HEK293 (cell line): ENCODE data around the gene MCM5.

ENCODE experiments used
- CTCF ChIA-PET: fragments of 350-600 bp; formaldehyde crosslinking; extraction: SDS; loops from one replicate; lab custom pipeline; 2021; ENCODE audit warnings: antibody characterized with exemption; lab: Yijun Ruan, JAX
- POLR2A ChIA-PET: fragments of 300-600 bp; formaldehyde crosslinking; extraction: SDS; loops from one replicate; lab custom pipeline; 2020; ENCODE audit warnings: antibody characterized with exemption, inconsistent platforms; lab: Yijun Ruan, JAX
- H3K27ac ChIP-seq: fragments of 200-500 bp; sonication (Bioruptor generic); 2 replicates; pipeline ENCODE4 v1.5.1; 2014; ENCODE audit warnings: low read depth, low read length, control low read depth, inconsistent platforms; ENCODE audit errors: extremely low read depth
- H3K36me3 ChIP-seq, 2 experiments: fragments of 200-500 bp in 1 of 2; sonication (Bioruptor generic) in 1 of 2; 1 replicate in 1 of 2; 2 replicates in 1 of 2; pipeline ENCODE4 v1.5.1; 2014 to 2017; ENCODE audit warnings: inconsistent platforms in 2 of 2, low read length in 2 of 2; ENCODE audit not compliant: control insufficient read depth in 2 of 2, insufficient read depth in 1 of 2
- H3K4me1 ChIP-seq: fragments of 200-500 bp; sonication (Bioruptor generic); 2 replicates; pipeline ENCODE4 v1.5.1; 2014; ENCODE audit warnings: mild to moderate bottlenecking, low read length, inconsistent platforms; ENCODE audit not compliant: control insufficient read depth, insufficient read depth
- H3K4me3 ChIP-seq: 2 replicates; pipeline ENCODE4 v1.5.1; 2011; ENCODE audit warnings: low read depth, mild to moderate bottlenecking, control low read depth, low read length, moderate library complexity
- H3K9me3 ChIP-seq: fragments of 200-500 bp; sonication (Bioruptor generic); 2 replicates; pipeline ENCODE4 v1.5.1; 2014; ENCODE audit warnings: low read depth, low read length, inconsistent platforms; ENCODE audit not compliant: control insufficient read depth, insufficient read depth
- HOXD13 ChIP-seq: sonication (generic); formaldehyde crosslinking; IDR thresholded peaks from 2 replicates; pipeline ENCODE4 v1.8.0; 2022; ENCODE audit warnings: missing genetic modification reagents, borderline replicate concordance
- PRDM1 ChIP-seq: fragments of 450-650 bp; formaldehyde crosslinking; IDR thresholded peaks from 2 replicates; pipeline ENCODE4; 2016; ENCODE audit warnings: missing biosample characterization, missing genetic modification characterization
- SCRT2 ChIP-seq: fragments of 450-650 bp; formaldehyde crosslinking; IDR thresholded peaks from 2 replicates; pipeline ENCODE4 v1.5.1; 2016; ENCODE audit warnings: missing biosample characterization, missing genetic modification characterization
- ZBTB48 ChIP-seq: fragments of 450-650 bp; formaldehyde crosslinking; IDR thresholded peaks from 2 replicates; pipeline ENCODE4 v1.5.1; 2016; ENCODE audit warnings: missing biosample characterization, missing genetic modification characterization
- ZNF138 ChIP-seq: fragments of 450-650 bp; formaldehyde crosslinking; IDR thresholded peaks from 2 replicates; pipeline ENCODE4 v1.5.1; 2016; ENCODE audit warnings: missing biosample characterization, missing genetic modification characterization, borderline replicate concordance
- ZNF16 ChIP-seq: fragments of 450-650 bp; formaldehyde crosslinking; IDR thresholded peaks from 2 replicates; pipeline ENCODE4 v1.5.1; 2016; ENCODE audit warnings: low read depth, missing biosample characterization, missing genetic modification characterization
- ZNF2 ChIP-seq: fragments of 450-650 bp; formaldehyde crosslinking; IDR thresholded peaks from 2 replicates; pipeline ENCODE4 v1.5.1; 2016; ENCODE audit warnings: missing biosample characterization, missing genetic modification characterization
- ZNF354C ChIP-seq: fragments of 450-650 bp; formaldehyde crosslinking; IDR thresholded peaks from 2 replicates; pipeline ENCODE4 v1.5.1; 2016; ENCODE audit warnings: missing biosample characterization, missing genetic modification characterization, low read depth, borderline replicate concordance
- ZNF394 ChIP-seq: fragments of 450-650 bp; formaldehyde crosslinking; IDR thresholded peaks from 2 replicates; pipeline ENCODE4 v1.5.1; 2016; ENCODE audit warnings: missing biosample characterization, missing genetic modification characterization, mild to moderate bottlenecking, moderate library complexity, borderline replicate concordance
- ZNF473 ChIP-seq: fragments of 450-650 bp; formaldehyde crosslinking; IDR thresholded peaks from 2 replicates; pipeline ENCODE4 v1.5.1; 2017; ENCODE audit warnings: missing biosample characterization, missing genetic modification characterization
- ZNF549 ChIP-seq: fragments of 450-650 bp; IDR thresholded peaks from 2 replicates; pipeline ENCODE4 v1.5.1; 2018; ENCODE audit warnings: missing biosample characterization, missing genetic modification characterization, mild to moderate bottlenecking, inconsistent platforms, moderate library complexity
- ZNF558 ChIP-seq: fragments of 450-650 bp; formaldehyde crosslinking; IDR thresholded peaks from 2 replicates; pipeline ENCODE4 v1.5.1; 2016; ENCODE audit warnings: missing biosample characterization, missing genetic modification characterization
- ZNF585B ChIP-seq: fragments of 450-650 bp; formaldehyde crosslinking; IDR thresholded peaks from 2 replicates; pipeline ENCODE4 v1.5.1; 2016; ENCODE audit warnings: missing biosample characterization, missing genetic modification characterization
- ZNF621 ChIP-seq: fragments of 450-650 bp; formaldehyde crosslinking; IDR thresholded peaks from 2 replicates; pipeline ENCODE4 v1.5.1; 2017; ENCODE audit warnings: missing biosample characterization, missing genetic modification characterization
- ZNF777 ChIP-seq: fragments of 450-650 bp; formaldehyde crosslinking; IDR thresholded peaks from 2 replicates; pipeline ENCODE4 v1.5.1; 2017; ENCODE audit warnings: missing biosample characterization, missing genetic modification characterization, borderline replicate concordance
- TF ChIP-seq, protein P1 (sequence below): fragments of 450-650 bp; formaldehyde crosslinking; IDR thresholded peaks from 2 replicates; pipeline ENCODE4 v1.5.1; 2016; ENCODE audit warnings: missing biosample characterization, missing genetic modification characterization
- TF ChIP-seq, protein P2 (sequence below): fragments of 450-650 bp; formaldehyde crosslinking; IDR thresholded peaks from 2 replicates; pipeline ENCODE4 v1.5.1; 2016; ENCODE audit warnings: missing biosample characterization, missing genetic modification characterization
- TF ChIP-seq, protein P3 (sequence below): fragments of 450-650 bp; formaldehyde crosslinking; IDR thresholded peaks from 2 replicates; pipeline ENCODE4 v1.5.1; 2016; ENCODE audit warnings: missing biosample characterization, missing genetic modification characterization, borderline replicate concordance

Gene MCM5

DNA sequence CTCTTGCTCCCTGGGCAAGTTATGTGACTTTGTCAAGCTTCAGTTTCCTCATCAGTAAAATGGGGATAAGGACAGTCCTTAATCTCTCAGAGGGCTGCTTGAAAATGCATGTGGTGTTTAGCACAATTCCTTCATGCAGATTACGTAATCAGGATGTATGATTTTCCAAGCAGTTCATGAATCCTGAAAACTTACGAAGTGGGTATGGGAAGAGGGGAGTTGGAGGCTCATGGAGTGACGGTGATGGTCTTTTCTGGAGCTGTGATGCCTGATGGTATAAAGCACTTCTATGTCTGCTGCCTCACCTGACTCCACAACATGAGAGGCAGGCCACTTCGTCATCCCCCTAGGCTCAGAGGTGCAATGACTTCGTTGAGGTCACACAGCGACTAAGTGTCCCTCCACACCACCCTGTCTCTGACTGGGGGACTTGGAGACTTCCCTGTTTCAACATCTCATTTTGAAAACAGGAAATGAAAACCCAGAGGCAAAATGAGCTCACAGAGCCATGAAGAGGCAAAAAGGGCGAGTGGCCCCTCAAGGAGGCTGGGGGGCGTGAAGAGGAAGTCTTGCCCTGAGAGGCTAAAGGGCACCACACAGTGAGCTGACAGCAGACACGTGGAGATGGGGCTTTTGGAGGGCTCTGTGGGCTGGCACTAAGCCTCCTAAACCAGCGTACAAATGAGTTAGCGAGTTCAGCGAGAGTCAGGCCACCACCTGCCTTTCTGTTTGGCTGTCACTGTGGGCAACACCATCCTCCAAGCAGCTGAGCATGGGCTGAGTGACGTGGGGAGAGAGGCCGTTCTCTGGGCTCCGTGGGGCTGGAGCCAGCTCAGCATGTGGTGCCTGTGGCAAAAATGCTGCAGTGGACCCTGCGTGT lies 10.1 kb downstream of the MCM5 start:
- H3K27ac ChIP-seq: no peak overlapping the region
- H3K4me1 ChIP-seq: no peaks in the 10 kb centered on the region
- peaks cover 52 to 99% of the 10 kb centered on the region in 2 experiments for H3K36me3 ChIP-seq
- CTCF ChIA-PET: interaction anchor here (0.6 to 1.6 kb wide), 3 partner anchors 10 to 59 kb away, joined by 4 to 7 read pairs (median 5); no protein-coding TSS in a partner anchor
- POLR2A ChIA-PET: interaction anchor here (0.6 to 6.7 kb wide), 6 partner anchors 6 to 34 kb away, joined by 3 to 41 read pairs (median 4); no protein-coding TSS in a partner anchor
- no peaks in the 10 kb centered on the region for H3K9me3 ChIP-seq
- no peak overlapping the region for H3K4me3 ChIP-seq
- TF ChIP-seq, protein P1, sequence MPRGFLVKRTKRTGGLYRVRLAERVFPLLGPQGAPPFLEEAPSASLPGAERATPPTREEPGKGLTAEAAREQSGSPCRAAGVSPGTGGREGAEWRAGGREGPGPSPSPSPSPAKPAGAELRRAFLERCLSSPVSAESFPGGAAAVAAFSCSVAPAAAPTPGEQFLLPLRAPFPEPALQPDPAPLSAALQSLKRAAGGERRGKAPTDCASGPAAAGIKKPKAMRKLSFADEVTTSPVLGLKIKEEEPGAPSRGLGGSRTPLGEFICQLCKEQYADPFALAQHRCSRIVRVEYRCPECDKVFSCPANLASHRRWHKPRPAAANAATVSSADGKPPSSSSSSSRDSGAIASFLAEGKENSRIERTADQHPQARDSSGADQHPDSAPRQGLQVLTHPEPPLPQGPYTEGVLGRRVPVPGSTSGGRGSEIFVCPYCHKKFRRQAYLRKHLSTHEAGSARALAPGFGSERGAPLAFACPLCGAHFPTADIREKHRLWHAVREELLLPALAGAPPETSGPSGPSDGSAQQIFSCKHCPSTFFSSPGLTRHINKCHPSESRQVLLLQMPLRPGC (tag by site-specific recombination): no peak
- 0 out of 2 replicates have a peak, but pooled peaks have one; percentile 19 for TF ChIP-seq PRDM1 (tag by site-specific recombination)

DNA sequence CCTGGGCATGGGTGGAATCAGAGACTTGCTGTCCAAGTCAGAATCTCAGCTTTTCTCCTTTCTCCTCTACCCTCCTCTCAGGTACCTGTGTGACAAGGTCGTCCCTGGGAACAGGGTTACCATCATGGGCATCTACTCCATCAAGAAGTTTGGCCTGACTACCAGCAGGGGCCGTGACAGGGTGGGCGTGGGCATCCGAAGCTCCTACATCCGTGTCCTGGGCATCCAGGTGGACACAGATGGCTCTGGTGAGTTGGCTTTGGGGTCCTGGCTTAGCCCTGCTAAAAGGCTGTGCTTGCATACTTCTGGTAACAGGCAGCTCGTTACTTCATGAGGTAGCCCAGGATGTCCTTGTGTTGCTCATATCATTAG lies 10.7 kb downstream of the MCM5 start:
- TF ChIP-seq ZNF354C (tag by site-specific recombination) (no peak), ZNF394 (tag by site-specific recombination) (no peak), ZNF777 (tag by site-specific recombination) (no peak), SCRT2 (tag by site-specific recombination) (no peak), HOXD13 (CRISPR knock-in tag) (no peak), ZNF621 (tag by site-specific recombination) (no peak), ZNF549 (tag by site-specific recombination) (no peak), ZBTB48 (tag by site-specific recombination) (no peak), ZNF585B (tag by site-specific recombination) (no peak), ZNF2 (no peak), ZNF558 (tag by site-specific recombination) (no peak), ZNF138 (tag by site-specific recombination) (no peak), ZNF473 (tag by site-specific recombination) (no peak), ZNF16 (tag by site-specific recombination) (no peak)
- TF ChIP-seq, protein P2, sequence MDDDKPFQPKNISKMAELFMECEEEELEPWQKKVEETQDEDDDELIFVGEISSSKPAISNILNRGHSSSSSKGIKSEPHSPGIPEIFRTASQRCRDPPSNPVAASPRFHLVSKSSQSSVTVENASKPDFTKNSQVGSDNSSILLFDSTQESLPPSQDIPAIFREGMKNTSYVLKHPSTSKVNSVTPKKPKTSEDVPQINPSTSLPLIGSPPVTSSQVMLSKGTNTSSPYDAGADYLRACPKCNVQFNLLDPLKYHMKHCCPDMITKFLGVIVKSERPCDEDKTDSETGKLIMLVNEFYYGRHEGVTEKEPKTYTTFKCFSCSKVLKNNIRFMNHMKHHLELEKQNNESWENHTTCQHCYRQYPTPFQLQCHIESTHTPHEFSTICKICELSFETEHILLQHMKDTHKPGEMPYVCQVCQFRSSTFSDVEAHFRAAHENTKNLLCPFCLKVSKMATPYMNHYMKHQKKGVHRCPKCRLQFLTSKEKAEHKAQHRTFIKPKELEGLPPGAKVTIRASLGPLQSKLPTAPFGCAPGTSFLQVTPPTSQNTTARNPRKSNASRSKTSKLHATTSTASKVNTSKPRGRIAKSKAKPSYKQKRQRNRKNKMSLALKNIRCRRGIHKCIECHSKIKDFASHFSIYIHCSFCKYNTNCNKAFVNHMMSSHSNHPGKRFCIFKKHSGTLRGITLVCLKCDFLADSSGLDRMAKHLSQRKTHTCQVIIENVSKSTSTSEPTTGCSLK (tag by site-specific recombination): no peak
- TF ChIP-seq, protein P3, sequence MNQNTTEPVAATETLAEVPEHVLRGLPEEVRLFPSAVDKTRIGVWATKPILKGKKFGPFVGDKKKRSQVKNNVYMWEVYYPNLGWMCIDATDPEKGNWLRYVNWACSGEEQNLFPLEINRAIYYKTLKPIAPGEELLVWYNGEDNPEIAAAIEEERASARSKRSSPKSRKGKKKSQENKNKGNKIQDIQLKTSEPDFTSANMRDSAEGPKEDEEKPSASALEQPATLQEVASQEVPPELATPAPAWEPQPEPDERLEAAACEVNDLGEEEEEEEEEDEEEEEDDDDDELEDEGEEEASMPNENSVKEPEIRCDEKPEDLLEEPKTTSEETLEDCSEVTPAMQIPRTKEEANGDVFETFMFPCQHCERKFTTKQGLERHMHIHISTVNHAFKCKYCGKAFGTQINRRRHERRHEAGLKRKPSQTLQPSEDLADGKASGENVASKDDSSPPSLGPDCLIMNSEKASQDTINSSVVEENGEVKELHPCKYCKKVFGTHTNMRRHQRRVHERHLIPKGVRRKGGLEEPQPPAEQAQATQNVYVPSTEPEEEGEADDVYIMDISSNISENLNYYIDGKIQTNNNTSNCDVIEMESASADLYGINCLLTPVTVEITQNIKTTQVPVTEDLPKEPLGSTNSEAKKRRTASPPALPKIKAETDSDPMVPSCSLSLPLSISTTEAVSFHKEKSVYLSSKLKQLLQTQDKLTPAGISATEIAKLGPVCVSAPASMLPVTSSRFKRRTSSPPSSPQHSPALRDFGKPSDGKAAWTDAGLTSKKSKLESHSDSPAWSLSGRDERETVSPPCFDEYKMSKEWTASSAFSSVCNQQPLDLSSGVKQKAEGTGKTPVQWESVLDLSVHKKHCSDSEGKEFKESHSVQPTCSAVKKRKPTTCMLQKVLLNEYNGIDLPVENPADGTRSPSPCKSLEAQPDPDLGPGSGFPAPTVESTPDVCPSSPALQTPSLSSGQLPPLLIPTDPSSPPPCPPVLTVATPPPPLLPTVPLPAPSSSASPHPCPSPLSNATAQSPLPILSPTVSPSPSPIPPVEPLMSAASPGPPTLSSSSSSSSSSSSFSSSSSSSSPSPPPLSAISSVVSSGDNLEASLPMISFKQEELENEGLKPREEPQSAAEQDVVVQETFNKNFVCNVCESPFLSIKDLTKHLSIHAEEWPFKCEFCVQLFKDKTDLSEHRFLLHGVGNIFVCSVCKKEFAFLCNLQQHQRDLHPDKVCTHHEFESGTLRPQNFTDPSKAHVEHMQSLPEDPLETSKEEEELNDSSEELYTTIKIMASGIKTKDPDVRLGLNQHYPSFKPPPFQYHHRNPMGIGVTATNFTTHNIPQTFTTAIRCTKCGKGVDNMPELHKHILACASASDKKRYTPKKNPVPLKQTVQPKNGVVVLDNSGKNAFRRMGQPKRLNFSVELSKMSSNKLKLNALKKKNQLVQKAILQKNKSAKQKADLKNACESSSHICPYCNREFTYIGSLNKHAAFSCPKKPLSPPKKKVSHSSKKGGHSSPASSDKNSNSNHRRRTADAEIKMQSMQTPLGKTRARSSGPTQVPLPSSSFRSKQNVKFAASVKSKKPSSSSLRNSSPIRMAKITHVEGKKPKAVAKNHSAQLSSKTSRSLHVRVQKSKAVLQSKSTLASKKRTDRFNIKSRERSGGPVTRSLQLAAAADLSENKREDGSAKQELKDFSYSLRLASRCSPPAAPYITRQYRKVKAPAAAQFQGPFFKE (tag by site-specific recombination): no peak
- ChIA-PET CTCF (interaction anchor here (1.6 to 5.0 kb wide), 2 partner anchors 20 to 60 kb away, joined by 7 to 27 read pairs; no protein-coding TSS in a partner anchor), POLR2A (interaction anchor here (0.6 to 6.7 kb wide), 6 partner anchors 7 to 35 kb away, joined by 3 to 41 read pairs (median 4); no protein-coding TSS in a partner anchor)
- H3K4me3 ChIP-seq: no peak overlapping the region
- no peaks in the 10 kb centered on the region for H3K4me1 ChIP-seq
- H3K36me3 ChIP-seq: peaks cover 49 to 99% of the 10 kb centered on the region in 2 experiments
- no peak overlapping the region for H3K27ac ChIP-seq
- no peaks in the 10 kb centered on the region for H3K9me3 ChIP-seq
